IMR-90 (cell line): ENCODE measurements around the gene MIB1. TPM values are rescaled to one million over a fixed set of nuclear protein-coding genes. Genes with fewer than 3 reads are reported as not detected.

Experiments
- ATAC-seq: fragments of 200-7000 bp; cut with Tn5 transposase; 2 replicates; pipeline ENCODE4 v1.9.1; 2020; ENCODE audit warnings: low read depth, mild to moderate bottlenecking, moderate library complexity
- BruUV-seq: library from RNA; stranded (reverse); fragments of 400-500 nt; replicated peaks from 2 replicates; lab custom pipeline; 2021; lab: Mats Ljungman, UMichigan
- CTCF ChIA-PET: fragments of 300-600 bp; formaldehyde crosslinking; extraction: SDS; loops from one replicate; lab custom pipeline; 2021; ENCODE audit warnings: antibody characterized with exemption; lab: Yijun Ruan, JAX
- POLR2A ChIA-PET: fragments of 300-600 bp; sonication (Branson Sonifier 250); formaldehyde crosslinking; loops from one replicate; lab custom pipeline; 2022; ENCODE audit warnings: antibody characterized with exemption; ENCODE audit not compliant: unreplicated experiment; lab: Charles Lee
- DNase-seq: peaks from one replicate; pipeline ENCODE4 v3.0.0; 2013
- H2AFZ ChIP-seq: replicated peaks from 2 replicates; pipeline ENCODE3; 2013; ENCODE audit warnings: low read length, mild to moderate bottlenecking; ENCODE audit not compliant: poor library complexity
- H2AK5ac ChIP-seq: 2 replicates; pipeline ENCODE4 v1.6.1; 2013; ENCODE audit warnings: low read depth, low read length, inconsistent platforms
- H2AK9ac ChIP-seq: replicated peaks from 2 replicates; pipeline ENCODE3; 2013; ENCODE audit warnings: mild to moderate bottlenecking, low read depth, low read length, moderate library complexity; ENCODE audit not compliant: poor library complexity
- H2BK120ac ChIP-seq: 2 replicates; pipeline ENCODE4 v1.6.1; 2013; ENCODE audit warnings: low read depth, low read length, inconsistent platforms
- H2BK15ac ChIP-seq: 3 replicates; pipeline ENCODE4 v1.6.1; 2013; ENCODE audit warnings: low read depth, low read length, inconsistent platforms
- H2BK20ac ChIP-seq: 2 replicates; pipeline ENCODE4 v1.6.1; 2013; ENCODE audit warnings: low read depth, mild to moderate bottlenecking, inconsistent platforms, low read length, moderate library complexity
- H2BK5ac ChIP-seq: 2 replicates; pipeline ENCODE4 v1.6.1; 2013; ENCODE audit warnings: mild to moderate bottlenecking, low read depth, low read length, inconsistent platforms; ENCODE audit not compliant: poor library complexity, severe bottlenecking
- H3K14ac ChIP-seq: replicated peaks from 2 replicates; pipeline ENCODE4 v1.6.1; 2013; ENCODE audit warnings: low read depth, low read length, inconsistent platforms
- H3K18ac ChIP-seq: 2 replicates; pipeline ENCODE4 v1.6.1; 2013; ENCODE audit warnings: low read depth, low read length, control low read depth
- H3K23ac ChIP-seq: 2 replicates; pipeline ENCODE4 v1.6.1; 2013; ENCODE audit warnings: low read depth, low read length, inconsistent platforms
- H3K27ac ChIP-seq: 2 replicates; pipeline ENCODE4 v1.5.1; 2013; ENCODE audit warnings: mild to moderate bottlenecking, control low read depth, low read length; ENCODE audit not compliant: insufficient read depth
- H3K27me3 ChIP-seq: 2 replicates; pipeline ENCODE4 v1.6.1; 2013; ENCODE audit warnings: low read length; ENCODE audit not compliant: control insufficient read depth, insufficient read depth
- H3K36me3 ChIP-seq: 2 replicates; pipeline ENCODE4 v1.6.1; 2013; ENCODE audit warnings: low read length, mixed read lengths; ENCODE audit not compliant: control insufficient read depth, insufficient read depth
- H3K4ac ChIP-seq: 2 replicates; pipeline ENCODE4 v1.6.1; 2013; ENCODE audit warnings: low read depth, low read length, inconsistent platforms
- H3K4me1 ChIP-seq: 2 replicates; pipeline ENCODE4 v1.6.1; 2013; ENCODE audit warnings: low read length, mixed read lengths; ENCODE audit not compliant: control insufficient read depth, insufficient read depth
- H3K4me2 ChIP-seq: 2 replicates; pipeline ENCODE4 v1.6.1; 2013; ENCODE audit warnings: low read depth, mild to moderate bottlenecking, control low read depth, low read length, moderate library complexity
- H3K4me3 ChIP-seq: 2 replicates; pipeline ENCODE4 v1.5.1; 2013; ENCODE audit warnings: low read depth, mild to moderate bottlenecking, control low read depth, low read length, moderate library complexity; ENCODE audit not compliant: insufficient read depth
- H3K56ac ChIP-seq: 2 replicates; pipeline ENCODE4 v1.6.1; 2013; ENCODE audit warnings: low read length, inconsistent platforms; ENCODE audit not compliant: insufficient read depth; ENCODE audit errors: extremely low read depth
- H3K79me1 ChIP-seq, 2 experiments: 2 replicates each; pipeline ENCODE4 v1.6.1; 2013; ENCODE audit warnings: low read length in 2 of 2, inconsistent platforms in 1 of 2, low read depth in 1 of 2
- H3K9ac ChIP-seq: 2 replicates; pipeline ENCODE4 v1.6.1; 2013; ENCODE audit warnings: low read depth, low read length, control low read depth
- H3K9me1 ChIP-seq: 2 replicates; pipeline ENCODE4 v1.6.1; 2013; ENCODE audit warnings: low read length, inconsistent platforms; ENCODE audit not compliant: insufficient read depth
- H3K9me3 ChIP-seq: 2 replicates; pipeline ENCODE4 v1.6.1; 2013; ENCODE audit warnings: low read length; ENCODE audit not compliant: control insufficient read depth, insufficient read depth
- H4K20me1 ChIP-seq: 2 replicates; pipeline ENCODE4 v1.6.1; 2013; ENCODE audit warnings: low read length, inconsistent platforms; ENCODE audit not compliant: insufficient read depth
- H4K5ac ChIP-seq: 2 replicates; pipeline ENCODE4 v1.6.1; 2013; ENCODE audit warnings: mild to moderate bottlenecking, low read depth, low read length, control low read depth
- H4K8ac ChIP-seq, 2 experiments: 2 replicates each; pipeline ENCODE4 v1.6.1; 2013; ENCODE audit warnings: low read depth in 2 of 2, low read length in 2 of 2, control low read depth in 1 of 2, inconsistent platforms in 1 of 2
- H4K91ac ChIP-seq: 2 replicates; pipeline ENCODE4 v1.6.1; 2013; ENCODE audit warnings: low read depth, low read length, inconsistent platforms; ENCODE audit not compliant: insufficient read depth
- CTCF ChIP-seq: conservative IDR thresholded peaks from 2 replicates; pipeline ENCODE4 v1.5.1; 2012; ENCODE audit warnings: mild to moderate bottlenecking, low read depth, low read length, improper control_type of control experiment
- ELK1 ChIP-seq: fragments of 150-350 bp; IDR thresholded peaks from 2 replicates; pipeline ENCODE4 v1.6.1; 2016; ENCODE audit warnings: low read depth, mild to moderate bottlenecking, low read length, moderate library complexity, borderline replicate concordance
- RAD21 ChIP-seq: IDR thresholded peaks from 2 replicates; pipeline ENCODE4 v1.6.1; 2012; ENCODE audit warnings: low read length, improper control_type of control experiment
- RCOR1 ChIP-seq: IDR thresholded peaks from 2 replicates; pipeline ENCODE4 v1.6.1; 2012; ENCODE audit warnings: mild to moderate bottlenecking, low read length, improper control_type of control experiment; ENCODE audit not compliant: insufficient replicate concordance
- RFX5 ChIP-seq: IDR thresholded peaks from 2 replicates; pipeline ENCODE4 v1.8.0; 2012; ENCODE audit warnings: low read depth, mild to moderate bottlenecking, low read length, moderate library complexity
- WGBS, 2 experiments: methylation state at CpG; one replicate each; pipeline versions ENCODE4 v1.1.5 to v1.1.7; 2013; ENCODE audit warnings: missing lambda C conversion rate in 2 of 2; ENCODE audit not compliant: insufficient read length in 1 of 2; ENCODE audit errors: extremely low coverage in 2 of 2; 5-methylcytosine and 5-hydroxymethylcytosine counted together
- dilution Hi-C: fragments of 300-500 bp; cut with HindIII; formaldehyde crosslinking; loops from one replicate; pipeline ENCODE4 v1.14.3; 2018; ENCODE audit warnings: low sequenced_read_pairs; ENCODE audit not compliant: unreplicated experiment
- in situ Hi-C: fragments of 300-500 bp; cut with MboI; formaldehyde crosslinking; loops from 3 replicates; pipeline ENCODE4 v1.14.3; 2019; ENCODE audit warnings: low sequenced_read_pairs, inconsistent platforms, mixed read lengths
- intact Hi-C: fragments of 100-400 bp; cut with micrococcal nuclease; formaldehyde crosslinking; loops from 2 replicates; pipeline ENCODE4 v1.10.0; 2022
- polyA plus RNA-seq, 3 experiments: library from polyadenylated mRNA; depleted of rRNA; stranded (reverse); fragments of >200 nt; gene quantifications; 2 replicates each; pipeline ENCODE4 v1.2.3, GENCODE V29; 2012; ENCODE audit warnings: low replicate concordance in 1 of 3
- total RNA-seq: library from RNA; depleted of rRNA; stranded (reverse); fragments of >200 nt; gene quantifications from 2 replicates; pipeline ENCODE4 v1.2.3, GENCODE V29; 2012

The MIB1 gene
- total and polyA plus RNA-seq, 2 of the 4 experiments (the other 2 are of a cell fraction), result 5.9 to 80.1 TPM

- Histone ChIP-seq H4K5ac (no peak overlapping the region), H3K27me3 (no peaks in the 10 kb centered on the region), H3K23ac (peak overlapping the region; percentile 64; the same call in 1 of the 2 replicates), H2BK5ac (no peak overlapping the region), H2BK120ac (no peak overlapping the region), H4K91ac (no peak overlapping the region), H3K9ac (no peak overlapping the region), H3K9me1 (no peaks in the 10 kb centered on the region), H3K56ac (0 out of 2 replicates have a peak overlapping the region, but pooled peaks have one; percentile 22), H3K4me1 (no peaks in the 10 kb centered on the region; the same call in 1 of the 2 replicates), H4K8ac (no peak overlapping the region), H3K9me3 (no peaks in the 10 kb centered on the region), H3K36me3 (no peaks in the 10 kb centered on the region; the same call in 1 of the 2 replicates), H2BK20ac (no peak overlapping the region), H3K4ac (no peak overlapping the region), H2AFZ (no peak overlapping the region), H3K79me1 (peaks cover 16 to 48% of the 10 kb centered on the region in 2 experiments), H3K4me2 (peak overlapping the region; percentile 85), H3K4me3 (peak overlapping the region; percentile 78; the same call in 1 of the 2 replicates), H4K20me1 (peaks cover 25% of the 10 kb centered on the region; the same call in 1 of the 2 replicates), H2AK5ac (no peak overlapping the region), H3K27ac (no peak overlapping the region), H3K18ac (no peak overlapping the region), H3K14ac (no peak overlapping the region), H2AK9ac (no peak overlapping the region), H2BK15ac (no peak overlapping the region)
- no CpG with 5 or more reads among the region's 5 CpGs for WGBS, 2 experiments
- in situ Hi-C loops, result no loop called here
- ATAC-seq, result no peak
- no peak for TF ChIP-seq RAD21
- no peak for TF ChIP-seq ELK1
- no peak for TF ChIP-seq CTCF
- TF ChIP-seq RFX5, result no peak
- no peak for TF ChIP-seq RCOR1
- POLR2A ChIA-PET, result no interaction called here
- peak; percentile 30 for DNase-seq
- intact Hi-C loops, result loop anchor here (10.0 kb wide), 2 partner anchors 112 to 128 kb away; partner anchors contain the start of gene SNRPD1
- BruUV-seq, result no TSS peak
- dilution Hi-C loops, result no loop called here
- CTCF ChIA-PET, result interaction anchor here (1.2 to 1.4 kb wide), 2 partner anchors 9 to 36 kb away, joined by 3 to 4 read pairs; no protein-coding TSS in a partner anchor
Observed at GRCh38 chr18:21742315-21742687, 1.7 kb downstream of the MIB1 start.
